CD4-positive, alpha-beta T cell treated with Interleukin-15 for 4 hours (primary cell): Measurements from ENCODE around the gene USP49.
"Not testable (repeated sequence)": the region's sequence is repeated elsewhere in the genome, so short reads cannot be mapped to it uniquely, and the experiment has no call there.

Source experiments
- DNase-seq: peaks from one replicate; pipeline ENCODE4 v3.0.0-alpha.2; 2020; ENCODE audit warnings: low spot score

Gene USP49

GRCh38 chr6:41895300-41896233, at the start of gene USP49:
Gene USP49, minus strand, starts transcription at chr6:41895375. Its CDS starts 88,392 bp downstream, at chr6:41806983.
- peak; percentile 83 for DNase-seq

- DNase-seq = no peak
Measured at GRCh38 chr6:41943456-41943855, 48.3 kb upstream of the USP49 start.

- DNase-seq = not testable (repeated sequence)
Measured at GRCh38 chr6:41942882-41943281, 47.7 kb upstream of the USP49 start.

- peak; percentile 47 for DNase-seq
Measured at GRCh38 chr6:41942067-41942851, 47.1 kb upstream of the USP49 start.

DNA sequence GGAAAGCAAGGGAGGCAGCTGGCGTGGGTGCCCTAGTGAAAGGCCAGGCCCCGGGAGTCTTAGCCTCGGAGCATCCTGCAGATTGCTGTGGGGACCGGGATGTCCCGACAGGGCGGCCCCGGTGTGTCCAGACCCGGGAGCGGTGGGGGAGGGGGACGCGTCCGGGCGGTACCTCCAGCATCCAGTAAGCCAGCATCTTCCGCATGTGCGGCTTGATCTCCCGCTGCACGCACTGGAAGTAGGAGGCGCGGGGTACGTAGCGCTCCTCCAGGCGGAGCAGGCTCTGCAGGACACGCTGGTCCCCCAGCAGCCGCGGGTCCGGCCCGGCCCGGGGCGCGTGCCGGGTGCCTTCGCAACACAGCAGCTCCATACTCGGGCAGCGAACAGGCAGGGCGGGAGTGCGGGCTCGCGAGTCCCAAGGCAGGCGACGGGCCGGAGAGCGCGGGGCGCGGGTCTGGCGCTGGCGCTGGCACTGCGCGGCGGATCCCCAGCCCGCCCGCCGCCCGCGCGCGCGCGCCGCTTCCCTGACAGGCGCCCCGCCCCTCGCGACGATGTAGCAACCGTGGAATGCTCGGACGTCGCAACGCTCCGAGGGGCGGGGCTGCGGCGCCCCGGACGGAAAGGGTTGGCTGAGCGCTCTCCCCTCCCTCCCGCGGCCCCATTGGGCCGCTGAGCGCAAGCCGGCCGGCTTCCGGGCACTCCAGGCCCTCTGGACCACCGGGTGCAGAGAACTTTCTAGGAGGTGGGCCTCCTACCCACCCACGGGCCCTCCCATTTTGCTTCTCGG, 46.3 kb upstream of the USP49 start, which contains the start of gene CCND3:
Gene CCND3, minus strand, starts transcription at position 529 of the 787 bp plus-strand sequence. Its CDS starts 159 bp downstream, at position 370.
- peak; percentile 84 for DNase-seq

DNA sequence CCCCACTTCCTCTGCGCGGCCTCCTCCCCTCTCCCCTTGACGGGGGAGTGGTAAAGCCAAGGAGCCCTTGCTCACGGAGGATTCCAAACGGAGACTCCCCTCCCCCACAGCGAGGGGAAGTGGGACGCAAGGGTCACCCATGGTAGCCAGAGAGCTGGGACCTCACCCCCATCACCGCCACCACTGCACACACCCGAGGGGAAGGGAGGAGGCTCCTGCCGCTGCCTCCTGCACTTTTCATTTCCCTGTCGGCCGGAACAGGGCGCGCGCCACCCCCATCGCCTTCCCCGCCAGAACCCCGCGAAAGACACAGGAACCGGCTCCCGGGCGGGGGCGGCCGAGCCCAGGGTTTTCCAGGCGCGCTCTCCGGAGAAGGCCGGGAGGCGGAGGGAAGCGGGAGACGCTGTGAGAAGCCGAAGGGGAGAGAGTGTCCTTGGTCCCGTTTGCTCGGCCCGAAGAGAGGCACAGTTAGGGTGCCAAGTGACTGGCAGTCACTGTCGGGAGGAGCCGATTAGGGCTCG, 45.6 kb upstream of the USP49 start:
- peak; percentile 44 for DNase-seq

DNA sequence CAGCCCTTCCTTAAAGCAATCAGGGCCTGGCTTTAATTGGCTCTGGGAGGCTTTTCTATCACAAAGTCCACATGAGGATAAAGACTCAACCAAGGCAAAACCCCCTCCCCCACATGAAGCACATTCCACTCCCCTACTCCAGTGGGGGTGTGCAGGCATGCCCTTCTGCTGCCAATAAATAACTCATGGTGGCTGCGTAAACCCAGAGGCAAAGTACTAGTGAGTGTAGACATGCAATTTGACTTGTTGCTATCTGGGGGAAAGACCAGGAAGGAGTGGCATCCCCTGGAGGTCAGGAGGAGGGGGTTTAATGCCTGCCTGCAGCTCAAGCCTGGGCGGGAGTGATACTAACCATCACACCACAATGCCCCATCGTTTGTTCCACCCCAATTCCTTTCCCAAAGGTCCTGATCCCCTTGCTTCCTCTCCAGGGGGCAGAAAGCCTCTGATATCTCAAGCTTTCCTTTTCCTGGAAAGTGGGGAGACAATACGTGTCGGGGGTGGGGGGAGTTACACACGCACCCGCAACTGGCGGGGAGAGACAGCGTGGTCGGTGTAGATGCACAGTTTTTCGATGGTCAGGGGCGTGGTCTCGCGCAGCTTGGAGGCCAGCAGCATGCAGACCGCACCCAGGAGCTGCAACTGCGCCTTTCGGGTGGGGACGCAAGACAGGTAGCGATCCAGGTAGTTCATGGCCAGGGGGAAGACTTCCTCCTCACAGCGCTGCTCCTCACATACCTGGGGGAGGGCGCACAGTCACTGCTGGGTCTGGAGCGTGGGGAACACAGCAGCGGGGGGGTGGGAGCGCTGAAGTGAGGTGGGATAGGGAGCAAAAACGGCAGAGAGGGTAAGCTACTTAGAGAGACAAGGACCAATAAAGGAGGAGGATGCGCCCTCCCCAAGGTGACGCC, 44.9 kb upstream of the USP49 start:
- no peak for DNase-seq

DNA sequence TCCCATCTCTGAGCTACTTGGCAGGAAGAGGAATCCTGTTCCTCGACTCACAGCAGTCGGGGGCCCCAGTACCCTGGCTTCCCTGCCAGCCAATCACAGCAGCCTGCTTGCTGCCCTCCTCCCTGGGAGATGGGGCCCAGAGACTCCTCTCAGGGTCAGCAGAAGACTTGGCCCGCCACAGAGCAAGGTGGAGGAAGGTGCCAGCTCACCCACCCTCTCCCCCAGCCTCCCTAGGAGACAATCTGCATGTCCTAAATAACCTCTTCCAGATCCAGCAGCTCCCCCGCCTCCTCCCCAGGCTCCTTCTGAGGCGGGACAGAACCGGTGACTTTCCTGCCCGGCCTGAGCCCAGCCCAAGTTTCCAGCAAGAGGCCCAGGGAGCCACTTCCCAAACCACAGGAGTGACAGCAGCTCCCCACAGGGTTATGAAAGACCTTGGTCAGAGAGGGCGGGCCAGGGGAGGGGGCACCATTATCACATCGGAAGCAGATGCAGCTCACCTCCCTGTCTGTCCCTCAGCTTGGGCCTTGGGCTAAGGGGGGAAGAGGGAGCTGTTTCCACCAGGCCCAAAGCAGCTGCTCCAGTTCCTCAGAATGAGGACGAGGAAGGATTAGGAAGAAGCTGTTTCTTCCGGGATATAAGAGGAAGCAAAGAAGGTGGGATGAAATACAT, 44.1 kb upstream of the USP49 start:
- no peak for DNase-seq

DNA sequence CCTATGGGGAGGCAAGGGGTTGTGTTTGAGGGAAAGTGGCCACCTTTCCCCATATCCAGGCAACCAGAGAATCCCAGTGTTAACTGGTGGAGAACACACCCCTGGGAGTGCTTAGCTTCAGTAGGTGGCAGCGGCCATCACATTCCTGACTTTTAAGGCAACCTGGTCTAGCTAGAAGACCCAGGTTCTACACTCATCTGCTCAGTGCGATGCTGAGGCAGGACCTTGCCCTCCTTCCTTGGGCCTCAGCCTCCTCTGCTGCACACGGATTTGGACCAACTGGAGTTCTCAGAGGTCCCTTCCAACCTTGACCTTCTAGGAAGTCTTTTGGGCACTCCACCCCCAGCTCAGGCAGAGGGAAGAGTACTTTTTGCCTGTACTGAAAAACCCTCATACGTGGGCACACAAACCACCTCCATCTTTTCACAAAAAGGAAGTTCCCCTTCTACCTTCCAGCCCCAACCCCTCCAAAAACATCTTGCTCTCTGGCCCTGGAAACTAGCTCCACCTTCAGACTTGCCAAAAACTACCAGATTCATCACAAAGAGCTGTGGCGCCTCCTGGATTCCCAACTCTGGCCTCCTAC, 43.5 kb upstream of the USP49 start:
- no peak for DNase-seq

DNA sequence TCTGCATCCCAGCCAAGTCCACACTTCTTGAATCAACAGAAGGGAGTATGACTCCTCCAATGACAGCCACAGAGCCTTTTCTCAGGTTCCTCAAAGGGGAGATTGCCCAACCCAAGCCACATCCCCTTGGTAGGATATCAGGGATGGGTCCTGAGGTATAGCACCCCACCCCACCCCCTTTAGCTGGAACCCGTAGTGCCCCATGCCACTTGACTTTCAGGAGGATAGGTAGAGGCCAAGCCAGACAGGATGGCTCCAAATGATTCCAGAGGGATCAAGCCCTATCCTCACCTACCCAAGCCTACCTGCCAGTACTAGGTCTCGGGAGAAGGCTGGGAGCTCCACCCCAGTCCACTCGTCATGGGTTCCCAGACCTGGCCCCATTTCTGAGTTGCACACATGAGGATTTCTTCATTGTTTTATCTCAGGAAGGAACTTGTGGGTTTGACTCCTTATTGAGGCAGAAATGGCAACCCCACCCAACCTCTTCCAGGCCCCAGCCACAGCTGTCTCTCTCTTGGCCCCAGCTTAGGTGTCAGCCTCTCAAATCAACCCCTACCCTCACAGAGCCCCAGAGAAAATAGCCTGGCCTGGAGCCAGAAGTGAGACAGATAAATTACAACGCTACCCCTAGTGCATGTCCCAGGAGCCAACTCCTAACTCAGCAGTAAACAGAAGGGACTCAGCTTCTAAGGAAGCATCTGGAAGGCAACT, 42.8 kb upstream of the USP49 start:
- DNase-seq = peak; percentile 79

GRCh38 chr6:41937472-41937860, 42.3 kb upstream of the USP49 start:
- no peak for DNase-seq

GRCh38 chr6:41936073-41936837, 41.1 kb upstream of the USP49 start:
- DNase-seq = peak; percentile 92

DNA sequence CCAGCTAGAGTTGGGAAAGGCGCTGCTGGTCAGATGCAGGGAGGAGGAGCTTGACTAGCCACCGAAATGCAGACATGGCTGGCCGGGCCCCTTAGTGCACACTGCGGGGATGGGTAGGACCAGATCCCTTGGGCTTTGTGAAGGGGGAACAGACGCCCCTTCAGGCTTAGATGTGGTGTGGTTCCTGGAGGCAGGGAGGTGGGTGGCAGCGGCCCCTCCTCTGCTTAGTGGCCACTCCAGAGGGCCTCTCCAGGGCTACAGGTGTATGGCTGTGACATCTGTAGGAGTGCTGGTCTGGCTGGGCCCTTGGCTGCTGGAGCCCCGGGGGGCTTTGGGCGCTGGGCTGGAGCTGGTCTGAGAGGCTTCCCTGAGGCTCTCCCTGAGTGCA, 40.5 kb upstream of the USP49 start:
- DNase-seq = no peak

DNA sequence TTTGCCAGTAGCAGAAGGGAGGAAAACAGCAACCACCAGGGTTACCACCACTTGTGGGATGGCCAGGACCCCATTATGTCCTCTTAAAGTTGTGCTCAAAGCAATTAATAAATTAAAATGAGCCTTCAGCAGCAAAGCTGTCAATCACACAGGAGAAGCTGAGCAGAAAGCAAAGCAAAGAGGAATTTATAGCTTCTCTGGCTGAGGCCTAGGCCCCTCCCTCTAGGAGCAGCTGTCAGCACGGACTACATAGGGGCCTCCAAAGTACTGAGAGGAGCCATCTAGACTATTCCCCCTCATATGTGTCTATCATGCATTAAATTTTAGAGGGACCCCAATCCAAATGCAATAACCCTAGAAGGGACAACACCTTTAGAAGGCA, 40.0 kb upstream of the USP49 start:
- no peak for DNase-seq

DNA sequence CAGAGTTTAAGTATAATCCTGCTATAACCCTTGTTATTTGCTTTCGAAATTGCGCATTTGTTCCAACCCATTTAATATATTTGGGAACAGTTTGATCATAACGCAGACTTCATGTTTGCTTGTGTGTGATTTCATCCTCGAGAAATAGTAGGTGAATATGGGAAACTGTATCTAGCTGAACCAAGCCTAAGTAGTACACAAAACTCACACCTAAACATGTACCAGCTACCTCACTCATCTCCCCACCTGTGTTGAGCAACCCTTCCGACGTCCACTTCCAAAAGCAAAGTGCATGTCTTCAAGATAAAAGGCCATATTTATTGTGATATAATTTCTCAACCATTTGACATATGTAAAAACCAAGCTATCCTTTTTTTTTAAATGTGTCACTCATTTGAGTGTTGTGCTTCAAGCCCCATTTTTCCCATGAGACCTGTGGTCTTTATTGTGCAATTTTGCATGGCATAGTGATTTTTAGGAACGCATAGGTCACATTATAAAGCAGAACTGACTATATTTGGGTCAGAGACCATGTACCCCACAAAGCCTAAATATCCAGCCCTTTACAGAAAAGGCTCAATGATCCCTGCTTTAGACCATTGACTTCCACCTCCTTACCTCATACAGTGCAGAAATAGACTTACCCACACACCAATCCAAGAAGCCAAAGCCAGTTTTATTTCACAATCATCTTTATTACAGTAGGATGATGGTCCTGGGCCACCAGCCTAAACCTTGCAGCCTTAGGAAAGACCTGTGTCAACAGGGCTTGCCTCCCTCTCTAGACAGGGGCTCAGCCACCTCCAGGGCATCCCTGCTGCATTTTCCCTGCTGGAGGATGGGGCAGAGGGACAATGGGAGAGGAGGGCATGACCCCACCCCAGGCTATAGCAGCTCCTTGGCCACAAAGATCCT, 39.4 kb upstream of the USP49 start:
- no peak for DNase-seq

DNA sequence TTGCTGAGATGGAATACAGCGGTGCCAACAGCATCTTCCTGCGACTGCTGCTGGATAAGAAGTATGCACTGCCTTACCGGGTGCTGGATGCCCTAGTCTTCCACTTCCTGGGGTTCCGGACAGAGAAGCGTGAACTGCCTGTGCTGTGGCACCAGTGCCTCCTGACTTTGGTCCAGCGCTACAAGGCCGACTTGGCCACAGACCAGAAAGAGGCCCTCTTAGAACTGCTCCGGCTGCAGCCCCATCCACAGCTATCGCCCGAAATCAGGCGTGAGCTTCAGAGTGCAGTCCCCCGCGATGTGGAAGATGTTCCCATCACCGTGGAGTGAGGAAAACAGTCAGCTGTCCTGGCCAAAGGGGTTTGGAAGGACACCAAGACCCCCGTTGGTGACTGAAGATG, 37.2 kb upstream of the USP49 start:
- no peak for DNase-seq

DNA sequence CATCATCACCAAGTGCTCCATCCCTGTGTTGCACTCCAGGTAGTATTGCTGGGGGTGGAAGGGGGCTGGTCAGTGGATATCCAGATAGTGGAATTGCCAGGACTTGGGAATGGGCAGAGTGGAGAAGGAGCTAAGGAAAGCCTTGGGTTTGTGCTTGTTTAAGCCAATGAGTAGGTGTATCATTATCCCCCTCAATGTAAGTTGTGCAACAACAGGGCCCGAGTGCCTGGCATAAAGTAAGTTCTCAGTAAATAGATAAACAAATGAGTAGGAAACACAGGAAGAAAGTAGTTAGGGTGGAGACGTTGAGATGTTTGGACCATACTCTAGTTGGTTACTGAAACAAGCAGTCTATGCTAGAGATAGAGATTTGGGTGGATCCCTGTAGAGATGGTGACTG, 36.6 kb upstream of the USP49 start:
- no peak for DNase-seq
